Gastrocnemius medialis (tissue), 4 donors: ENCODE results near the gene FXYD2. TPM values are rescaled to one million over a fixed set of nuclear protein-coding genes. Genes with fewer than 3 reads are reported as not detected.

Source experiments
- ATAC-seq, 2 donors: fragments of 150-250 bp; one replicate each; pipeline ENCODE4 v1.9.1; 2016
- DNase-seq, 2 donors: peaks; one replicate each; pipeline ENCODE4 v3.0.0-alpha.2; 2019
- H3K27ac ChIP-seq, 4 donors: fragments of 200-600 bp; sonication (generic); 1 replicate in 1 of 4; 2 replicates in 3 of 4; pipeline ENCODE4 v1.5.1; 2016 to 2018; ENCODE audit warnings: mild to moderate bottlenecking in 2 of 4, moderate library complexity in 1 of 4
- H3K27me3 ChIP-seq, 3 donors: fragments of 200-600 bp; sonication (generic) in 2 of 3; 1 replicate in 1 of 3; 2 replicates in 2 of 3; pipeline versions ENCODE4 v1.5.1 to v1.6.0; 2016 to 2019; ENCODE audit warnings: mild to moderate bottlenecking in 1 of 3, moderate library complexity in 1 of 3
- H3K36me3 ChIP-seq, 2 donors: fragments of 200-600 bp; sonication (generic) in 1 of 2; one replicate each; pipeline ENCODE4 v1.5.1; 2017 to 2018
- H3K4me1 ChIP-seq, 2 donors: fragments of 200-600 bp; sonication (generic) in 1 of 2; one replicate each; pipeline ENCODE4 v1.5.1; 2016 to 2017; ENCODE audit warnings: mild to moderate bottlenecking in 2 of 2
- H3K4me3 ChIP-seq, 4 donors: fragments of 200-600 bp; sonication (generic) in 3 of 4; 1 replicate in 1 of 4; 2 replicates in 3 of 4; pipeline ENCODE4 v1.5.1; 2016 to 2019; ENCODE audit warnings: mild to moderate bottlenecking in 2 of 4
- H3K9me3 ChIP-seq, 3 donors: fragments of 200-600 bp; sonication (generic) in 2 of 3; 1 replicate in 1 of 3; 2 replicates in 2 of 3; pipeline ENCODE4 v1.5.1; 2016 to 2019
- POLR2A ChIP-seq, 2 donors: fragments of 450-650 bp; IDR thresholded peaks; one replicate each; pipeline ENCODE4 v1.6.1; 2017; ENCODE audit warnings: antibody characterized with exemption in 2 of 2, mild to moderate bottlenecking in 2 of 2, moderate library complexity in 2 of 2
- in situ Hi-C, 4 donors: fragments of 200-750 bp; cut with MboI; loops; one replicate each; pipeline versions ENCODE4 v1.15.0 to v1.8.0; 2017; ENCODE audit warnings: low sequenced_read_pairs in 4 of 4
- intact Hi-C: fragments of 100-400 bp; cut with DNase I; formaldehyde crosslinking; loops from one replicate; pipeline ENCODE4 v1.15.1; 2023; ENCODE audit warnings: low total_unique reads
- total RNA-seq, 4 donors: library from RNA; depleted of rRNA; stranded (reverse); fragments of >200 nt; gene quantifications; one replicate each; pipeline versions ENCODE4 v1.1.0 to v1.2.3, GENCODE V29; 2016
- TF ChIP-seq, protein P1 (sequence below), 5 experiments: fragments of 450-650 bp in 3 of 5; fragments of 200-600 bp in 2 of 5; sonication (generic) in 2 of 5; IDR thresholded peaks in 4 of 5; conservative IDR thresholded peaks in 1 of 5; 1 replicate in 4 of 5; 2 replicates in 1 of 5; pipeline ENCODE4 v1.5.1; 2016 to 2019; ENCODE audit warnings: antibody characterized with exemption in 5 of 5, mild to moderate bottlenecking in 3 of 5, moderate library complexity in 3 of 5

FXYD2 gene
- total RNA-seq, 4 donors from 2014 or later, result 0.87 TPM; not detected in 3

DNA sequence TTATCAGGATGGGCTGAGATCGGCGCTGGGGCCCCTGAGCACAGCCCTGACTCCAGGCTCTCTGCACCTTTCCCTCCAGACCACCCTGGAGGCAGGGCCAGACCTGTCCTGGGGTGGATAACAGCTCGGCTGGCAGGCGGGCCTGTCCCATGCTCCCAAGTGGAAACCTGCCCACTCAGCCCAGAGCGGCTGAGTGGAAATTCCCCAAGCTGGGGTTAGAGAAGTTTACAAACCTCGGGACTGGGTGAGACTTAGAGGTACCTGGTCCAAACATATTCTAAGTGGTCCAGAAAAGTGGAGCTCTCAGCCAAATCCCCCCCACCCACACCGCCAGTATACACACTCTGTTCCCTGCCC, 4.8 kb upstream of the FXYD2 start:
- no peaks in the 10 kb centered on the region for H3K9me3 ChIP-seq
- no peaks in the 10 kb centered on the region for H3K36me3 ChIP-seq
- H3K4me1 ChIP-seq, result peaks cover 8 to 20% of the 10 kb centered on the region in 2 donors
- no peak for TF ChIP-seq POLR2A (IDR thresholded peaks at IDR 0.05)
- TF ChIP-seq, protein P1, sequence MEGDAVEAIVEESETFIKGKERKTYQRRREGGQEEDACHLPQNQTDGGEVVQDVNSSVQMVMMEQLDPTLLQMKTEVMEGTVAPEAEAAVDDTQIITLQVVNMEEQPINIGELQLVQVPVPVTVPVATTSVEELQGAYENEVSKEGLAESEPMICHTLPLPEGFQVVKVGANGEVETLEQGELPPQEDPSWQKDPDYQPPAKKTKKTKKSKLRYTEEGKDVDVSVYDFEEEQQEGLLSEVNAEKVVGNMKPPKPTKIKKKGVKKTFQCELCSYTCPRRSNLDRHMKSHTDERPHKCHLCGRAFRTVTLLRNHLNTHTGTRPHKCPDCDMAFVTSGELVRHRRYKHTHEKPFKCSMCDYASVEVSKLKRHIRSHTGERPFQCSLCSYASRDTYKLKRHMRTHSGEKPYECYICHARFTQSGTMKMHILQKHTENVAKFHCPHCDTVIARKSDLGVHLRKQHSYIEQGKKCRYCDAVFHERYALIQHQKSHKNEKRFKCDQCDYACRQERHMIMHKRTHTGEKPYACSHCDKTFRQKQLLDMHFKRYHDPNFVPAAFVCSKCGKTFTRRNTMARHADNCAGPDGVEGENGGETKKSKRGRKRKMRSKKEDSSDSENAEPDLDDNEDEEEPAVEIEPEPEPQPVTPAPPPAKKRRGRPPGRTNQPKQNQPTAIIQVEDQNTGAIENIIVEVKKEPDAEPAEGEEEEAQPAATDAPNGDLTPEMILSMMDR (IDR thresholded peaks at IDR 0.05 in 4 of 5, conservative IDR thresholded peaks at IDR 0.05 in 1 of 5), result no peak
- in situ Hi-C loops (no loop called here), intact Hi-C loops (no loop called here)
- no peaks in the 10 kb centered on the region for H3K27me3 ChIP-seq
- no peak for ATAC-seq
- peak overlapping the region in 2 of 4 donors; percentile 18 to 22 for H3K27ac ChIP-seq
- DNase-seq, result no peak
- no peak overlapping the region for H3K4me3 ChIP-seq

DNA sequence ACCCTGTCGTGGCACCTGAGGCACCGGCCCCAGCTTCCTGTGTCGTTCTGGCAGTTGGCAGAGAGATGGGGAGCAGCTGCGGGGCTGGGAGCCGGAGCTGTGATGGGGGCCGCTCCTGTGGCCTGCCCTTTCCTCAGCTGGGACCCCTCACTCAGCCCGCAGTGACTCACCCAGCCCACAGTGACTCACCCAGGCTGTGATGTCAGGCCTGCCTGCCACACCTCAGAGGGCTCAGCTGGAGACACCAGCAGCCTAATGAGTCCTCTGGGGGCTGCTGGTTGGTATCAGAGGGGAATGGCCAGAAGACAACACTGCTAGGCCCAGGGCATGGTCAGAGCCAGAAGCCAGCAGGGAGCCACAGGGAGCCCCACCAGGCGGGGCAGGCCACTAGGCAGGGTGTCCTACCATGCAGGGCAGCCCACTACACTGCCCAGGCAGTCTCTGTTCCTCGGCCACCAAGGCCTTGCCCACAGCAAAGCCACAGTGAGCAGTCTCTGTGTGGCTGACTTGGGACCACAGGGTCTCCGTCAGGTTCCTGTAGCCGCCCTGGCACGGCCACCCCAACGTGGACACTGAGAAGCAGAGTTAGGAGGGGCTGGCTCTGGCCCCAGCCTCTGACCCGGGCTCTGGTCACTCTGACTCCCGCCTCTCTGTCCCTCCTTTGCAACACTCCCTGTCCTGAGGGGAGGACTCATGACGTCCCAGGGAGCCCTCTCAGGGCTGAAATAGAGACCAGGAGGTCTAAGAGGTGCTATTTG, 4.2 kb upstream of the FXYD2 start:
- Histone ChIP-seq H3K4me1 (peaks cover 7 to 18% of the 10 kb centered on the region in 2 donors), H3K4me3 (no peak overlapping the region), H3K27ac (peak overlapping the region in 2 of 4 donors; percentile 18 to 22), H3K9me3 (no peaks in the 10 kb centered on the region), H3K36me3 (no peaks in the 10 kb centered on the region), H3K27me3 (no peaks in the 10 kb centered on the region)
- in situ Hi-C loops (no loop called here), intact Hi-C loops (no loop called here)
- TF ChIP-seq, protein P1 (IDR thresholded peaks at IDR 0.05 in 4 of 5, conservative IDR thresholded peaks at IDR 0.05 in 1 of 5), result no peak
- TF ChIP-seq POLR2A (IDR thresholded peaks at IDR 0.05), result no peak
- ATAC-seq (no peak), DNase-seq (no peak)

DNA sequence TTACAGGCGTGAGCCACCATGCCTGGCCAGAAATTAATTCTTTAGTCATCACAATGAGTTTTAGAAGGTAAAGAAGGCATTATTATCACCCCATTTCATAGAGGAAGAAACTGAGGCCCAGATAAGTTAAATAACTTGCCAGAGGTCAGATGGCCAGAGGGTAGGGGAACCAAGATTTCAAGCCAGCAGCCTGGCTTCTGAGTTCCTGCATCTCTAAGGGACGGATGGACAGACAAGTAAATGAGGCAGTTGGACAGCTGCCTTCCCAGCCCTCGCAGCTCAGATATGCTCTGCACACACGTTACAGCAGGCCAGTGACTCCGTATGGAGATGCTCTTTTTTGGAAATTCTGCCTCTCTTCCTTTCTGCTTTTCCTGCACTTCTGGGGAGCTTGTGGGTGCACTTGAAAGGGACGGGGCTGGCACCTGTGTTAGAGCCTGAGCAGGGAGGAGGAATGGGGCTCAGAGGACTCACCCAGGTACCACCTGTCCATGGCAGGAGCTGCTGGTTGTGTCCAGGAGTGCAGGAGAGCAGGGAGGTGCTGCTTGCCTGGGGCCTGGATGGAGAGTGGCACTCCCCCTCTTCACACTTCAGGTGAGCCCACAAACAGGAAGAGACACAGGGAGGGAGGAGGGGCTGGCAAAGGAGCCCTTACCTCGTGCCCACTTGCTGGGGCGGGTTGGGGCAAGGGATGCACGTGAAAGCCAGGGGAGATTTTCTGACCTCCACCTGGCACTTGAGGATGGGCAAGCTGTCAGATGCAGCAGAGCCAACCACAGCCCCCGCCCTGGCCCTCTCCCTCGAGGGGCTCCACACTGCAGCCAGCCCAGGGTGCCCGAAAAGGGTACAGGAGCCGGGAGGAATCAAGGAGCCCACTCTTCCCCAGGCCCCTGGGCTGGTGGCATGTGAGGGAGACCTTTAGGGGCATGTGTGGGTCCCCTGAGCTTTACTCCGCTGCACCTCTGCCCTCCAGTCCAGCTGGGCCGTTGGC, 3.3 kb upstream of the FXYD2 start:
- peaks cover 6 to 15% of the 10 kb centered on the region in 2 donors for H3K4me1 ChIP-seq
- TF ChIP-seq, protein P1 (IDR thresholded peaks at IDR 0.05 in 4 of 5, conservative IDR thresholded peaks at IDR 0.05 in 1 of 5), result no peak
- TF ChIP-seq POLR2A (IDR thresholded peaks at IDR 0.05), result no peak
- in situ Hi-C loops, result no loop called here
- no peak for ATAC-seq
- no peak for DNase-seq
- H3K27ac ChIP-seq, result no peak overlapping the region
- no peaks in the 10 kb centered on the region for H3K9me3 ChIP-seq
- H3K27me3 ChIP-seq, result no peaks in the 10 kb centered on the region
- intact Hi-C loops, result no loop called here
- H3K4me3 ChIP-seq, result no peak overlapping the region
- no peaks in the 10 kb centered on the region for H3K36me3 ChIP-seq

DNA sequence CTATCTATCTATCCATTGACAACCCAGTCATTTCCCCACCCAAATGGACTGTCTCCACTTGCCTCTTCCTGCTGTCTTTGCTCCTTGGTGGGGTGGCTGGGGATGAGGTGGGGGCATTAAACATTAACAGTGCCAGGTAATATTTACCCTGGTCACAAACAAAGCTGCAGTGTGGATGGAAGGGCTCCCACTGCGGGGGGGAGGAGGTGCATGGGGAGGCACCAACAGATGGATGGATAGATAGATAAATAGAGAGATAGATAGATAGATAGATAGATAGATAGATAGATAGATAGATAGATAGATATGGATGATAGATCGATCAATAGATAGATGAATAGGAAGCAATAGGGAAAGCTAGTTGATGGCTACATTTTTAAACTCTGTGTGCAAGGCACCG, 2.3 kb upstream of the FXYD2 start:
- H3K27ac ChIP-seq, result no peak overlapping the region
- no peaks in the 10 kb centered on the region for H3K27me3 ChIP-seq
- intact Hi-C loops, result no loop called here
- ATAC-seq (no peak), DNase-seq (peak in 1 of 2 donors; percentile 0)
- in situ Hi-C loops, result no loop called here
- no peak for TF ChIP-seq POLR2A (IDR thresholded peaks at IDR 0.05)
- TF ChIP-seq, protein P1 (IDR thresholded peaks at IDR 0.05 in 4 of 5, conservative IDR thresholded peaks at IDR 0.05 in 1 of 5), result no peak
- no peaks in the 10 kb centered on the region for H3K36me3 ChIP-seq
- H3K9me3 ChIP-seq, result no peaks in the 10 kb centered on the region
- H3K4me3 ChIP-seq, result no peak overlapping the region
- peaks cover 6 to 11% of the 10 kb centered on the region in 2 donors for H3K4me1 ChIP-seq
